ELR (cell line): ENCODE results near the gene MAPK6.
"Not testable (repeated sequence)": the region's sequence is repeated elsewhere in the genome, so short reads cannot be mapped to it uniquely, and the experiment has no call there.

Experiments
- DNase-seq: peaks from one replicate; pipeline ENCODE4 v3.0.0-alpha.2; 2015; ENCODE audit warnings: low read depth

Gene MAPK6

GRCh38 chr15:52080031-52080430, 61.0 kb downstream of the MAPK6 start:
- DNase-seq = peak; percentile 19

GRCh38 chr15:52080706-52081392, 61.8 kb downstream of the MAPK6 start:
- no peak for DNase-seq

- DNase-seq = no peak
Observed at GRCh38 chr15:52082197-52083036, 63.4 kb downstream of the MAPK6 start.

DNA sequence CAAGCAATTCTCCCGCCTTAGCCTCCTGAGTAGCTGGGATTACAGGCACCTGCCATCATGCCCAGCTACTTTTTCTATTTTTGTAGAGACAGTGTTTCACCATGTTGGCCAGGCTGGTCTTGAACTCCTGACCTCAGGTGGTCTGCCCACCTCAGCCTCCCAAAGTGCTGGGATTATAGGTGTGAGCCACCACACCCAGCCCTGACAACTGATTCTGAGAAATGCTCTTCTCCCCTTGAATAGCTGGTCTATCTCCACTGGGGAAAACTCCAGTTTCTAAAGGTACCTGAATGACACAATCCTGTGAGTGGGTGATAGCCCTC, 64.0 kb downstream of the MAPK6 start:
- DNase-seq = not testable (repeated sequence)

DNA sequence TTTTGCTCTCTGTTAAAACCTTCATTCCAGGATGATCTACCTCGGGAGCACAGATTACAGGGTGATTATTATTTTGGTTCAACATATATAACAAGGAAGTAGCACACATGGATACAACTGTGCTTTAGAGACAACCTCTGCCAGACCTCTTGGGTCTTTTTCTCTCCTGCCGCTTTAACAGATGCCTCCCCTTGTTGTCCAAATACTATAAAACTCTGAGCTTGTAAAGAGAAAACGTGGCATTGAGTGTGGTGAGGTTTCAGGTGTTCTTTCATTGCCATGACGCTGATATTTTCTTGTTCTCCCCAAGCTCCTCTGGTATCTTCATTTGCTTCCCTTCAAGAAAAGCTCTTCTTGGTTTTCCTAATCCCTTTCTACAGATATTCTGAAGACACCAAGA, 64.6 kb downstream of the MAPK6 start:
- DNase-seq = no peak

- peak; percentile 36 for DNase-seq
Observed at GRCh38 chr15:52085299-52085698, 66.3 kb downstream of the MAPK6 start.

- no peak for DNase-seq
Observed at GRCh38 chr15:52086011-52086786, 67.2 kb downstream of the MAPK6 start.

DNA sequence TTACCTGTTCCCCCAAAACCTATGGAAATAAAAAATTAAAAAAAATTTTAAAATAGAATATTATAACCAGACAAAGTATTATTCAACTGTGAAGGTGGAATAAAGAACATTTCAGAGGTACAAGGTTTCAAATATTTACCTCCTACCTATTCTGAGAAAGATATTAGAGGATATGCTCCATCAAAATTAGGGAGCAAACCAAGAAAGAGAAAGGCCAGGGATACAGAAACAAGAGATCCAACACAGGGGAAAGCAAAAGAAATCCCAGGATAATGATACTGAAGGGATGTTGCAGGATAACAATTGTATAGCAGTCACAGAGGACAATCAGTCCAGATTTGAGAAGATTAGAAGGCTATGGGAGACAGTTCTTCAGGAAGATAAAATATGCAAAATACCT, 71.2 kb downstream of the MAPK6 start:
- no peak for DNase-seq

- DNase-seq = no peak
Observed at GRCh38 chr15:52093167-52093538, 74.1 kb downstream of the MAPK6 start.

GRCh38 chr15:52093539-52094510, 74.8 kb downstream of the MAPK6 start:
- peak; percentile 96 for DNase-seq

GRCh38 chr15:52094811-52095584, 76.0 kb downstream of the MAPK6 start:
- DNase-seq = no peak

GRCh38 chr15:52095597-52096262, 76.7 kb downstream of the MAPK6 start:
- peak; percentile 93 for DNase-seq

DNA sequence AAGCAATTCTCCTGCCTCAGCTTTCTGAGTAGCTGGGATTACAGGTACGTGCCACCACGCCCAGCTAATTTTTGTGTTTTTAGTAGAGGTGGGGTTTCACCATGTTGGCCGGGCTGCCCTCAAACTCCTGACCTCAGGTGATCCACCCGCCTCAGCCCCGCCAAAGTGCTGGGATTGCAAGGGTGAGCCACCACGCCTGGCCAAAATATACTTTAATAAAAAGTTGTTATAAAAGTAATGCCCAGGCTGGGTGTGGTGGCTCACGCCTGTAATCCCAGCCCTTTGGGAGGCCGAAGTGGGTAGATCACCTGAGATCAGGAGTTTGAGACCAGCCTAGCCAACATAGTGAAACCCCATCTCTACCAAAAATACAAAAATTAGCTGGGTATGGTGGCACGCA, 77.5 kb downstream of the MAPK6 start:
- not testable (repeated sequence) for DNase-seq

DNA sequence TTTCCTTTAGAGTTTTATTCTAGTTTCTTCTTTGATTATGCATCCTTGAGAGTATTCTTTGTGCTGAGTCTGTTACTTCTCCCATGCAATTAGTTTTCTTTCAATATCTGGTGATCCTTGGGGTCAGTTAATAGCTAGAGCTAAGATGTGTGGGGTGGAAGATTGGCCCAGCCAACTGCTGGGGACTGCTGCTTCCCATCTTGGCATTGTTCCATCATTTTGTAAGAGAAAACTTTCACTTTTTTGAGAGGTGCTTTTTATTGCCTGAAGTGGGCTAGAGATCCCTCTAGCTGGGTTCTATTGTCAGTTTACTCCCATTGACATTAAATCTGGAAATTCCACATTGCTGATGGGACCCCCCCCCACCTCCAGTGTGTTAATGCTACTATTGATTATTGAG, 78.2 kb downstream of the MAPK6 start:
- no peak for DNase-seq

GRCh38 chr15:52098323-52098722, 79.3 kb downstream of the MAPK6 start:
- DNase-seq = no peak

- no peak for DNase-seq
Observed at GRCh38 chr15:52099651-52100272, 80.7 kb downstream of the MAPK6 start.

DNA sequence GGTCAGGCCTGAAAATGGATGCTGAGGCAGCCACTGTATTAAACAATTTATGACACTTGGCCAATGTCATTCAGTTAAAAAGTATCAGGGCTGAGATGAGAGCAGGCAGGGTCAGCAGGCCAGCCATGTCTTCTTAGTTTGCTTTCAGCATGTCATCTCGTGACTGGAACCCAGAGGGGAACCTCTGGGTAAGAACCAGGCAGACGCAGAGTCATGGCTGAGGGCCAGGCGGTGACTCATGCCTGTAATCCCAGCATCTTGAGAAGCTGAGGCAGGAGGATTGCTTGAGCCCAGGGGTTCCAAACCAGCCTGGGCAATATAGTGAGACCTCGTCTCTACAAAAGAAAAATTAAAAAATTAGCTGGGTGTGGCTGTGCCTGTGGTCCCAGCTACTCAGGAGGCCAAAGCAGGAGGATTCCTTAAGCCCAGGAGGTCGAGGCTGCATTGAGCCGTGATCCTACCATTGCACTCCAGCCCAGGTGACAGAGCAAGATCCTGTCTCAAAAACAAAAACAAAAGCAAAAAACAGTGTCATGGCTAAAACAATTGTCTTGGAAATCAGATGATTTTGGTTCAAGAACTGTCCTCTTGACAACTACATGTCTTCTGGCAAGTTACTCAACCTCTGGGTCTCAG, 81.9 kb downstream of the MAPK6 start:
- DNase-seq = peak; percentile 94

- DNase-seq = no peak
Observed at GRCh38 chr15:52101542-52102323, 82.7 kb downstream of the MAPK6 start.

DNA sequence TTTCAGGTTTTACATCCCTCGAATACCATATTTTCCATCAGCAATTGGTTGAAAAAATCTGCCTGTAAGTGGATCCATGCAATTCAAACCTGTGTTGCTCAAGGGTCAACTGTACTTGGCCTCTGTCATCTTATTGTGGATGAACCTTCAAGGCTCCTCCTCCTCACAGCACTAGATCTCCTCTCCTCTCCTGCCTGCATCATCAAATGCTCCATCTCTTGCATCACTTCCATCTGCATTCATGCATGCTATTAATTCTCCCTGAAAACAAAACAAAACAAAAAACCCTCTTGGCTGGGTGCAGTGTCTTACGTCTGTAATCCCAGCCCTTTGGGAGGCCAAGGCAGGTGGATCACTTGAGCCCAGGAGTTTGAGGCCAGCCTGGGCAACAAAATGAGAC, 83.4 kb downstream of the MAPK6 start:
- peak; percentile 80 for DNase-seq
